ENCODE results near the gene KATNBL1.
A peak's percentile ranks its signal among the peaks of the same experiment; 100 is the strongest.

The KATNBL1 gene

GRCh38 chr15:34161329-34161963 is 48.5 kb downstream of the KATNBL1 start:
- Histone ChIP-seq H3K36me3 (ENCODE audit: low read depth) (peaks cover 66% of the 10 kb centered on the region), H3K27ac (ENCODE audit: poor library complexity, severe bottlenecking) (no peak overlapping the region), H3K4me1 (ENCODE audit: insufficient read depth, poor library complexity, severe bottlenecking) (no peaks in the 10 kb centered on the region), H3K4me3 (ENCODE audit: severe bottlenecking) (no peak overlapping the region), H3K9me3 (ENCODE audit: severe bottlenecking) (peaks cover 29% of the 10 kb centered on the region), H3K27me3 (ENCODE audit: insufficient read depth, poor library complexity, severe bottlenecking) (no peaks in the 10 kb centered on the region)
- DNase-seq (ENCODE audit: low spot score) (no peak), ATAC-seq (ENCODE audit: low read depth) (no peak)
- no peak for TF ChIP-seq CTCF (IDR thresholded peaks at IDR 0.05; ENCODE audit: poor library complexity, severe bottlenecking)

GRCh38 chr15:34160735-34161134 is 49.2 kb downstream of the KATNBL1 start:
- DNase-seq (ENCODE audit: low spot score) = no peak
- Histone ChIP-seq H3K27ac (ENCODE audit: poor library complexity, severe bottlenecking) (no peak overlapping the region), H3K4me1 (ENCODE audit: insufficient read depth, poor library complexity, severe bottlenecking) (no peaks in the 10 kb centered on the region), H3K9me3 (ENCODE audit: severe bottlenecking) (peaks cover 29% of the 10 kb centered on the region), H3K27me3 (ENCODE audit: insufficient read depth, poor library complexity, severe bottlenecking) (no peaks in the 10 kb centered on the region), H3K4me3 (ENCODE audit: severe bottlenecking) (no peak overlapping the region), H3K36me3 (ENCODE audit: low read depth) (peaks cover 73% of the 10 kb centered on the region)
- ATAC-seq (ENCODE audit: low read depth) = no peak
- TF ChIP-seq CTCF (IDR thresholded peaks at IDR 0.05; ENCODE audit: poor library complexity, severe bottlenecking) = no peak

- H3K9me3 ChIP-seq (ENCODE audit: severe bottlenecking) = peaks cover 42% of the 10 kb centered on the region
- DNase-seq (ENCODE audit: low spot score) (no peak), ATAC-seq (ENCODE audit: low read depth) (no peak)
- H3K36me3 ChIP-seq (ENCODE audit: low read depth) = peaks cover 90% of the 10 kb centered on the region
- no peak overlapping the region for H3K27ac ChIP-seq (ENCODE audit: poor library complexity, severe bottlenecking)
- H3K4me3 ChIP-seq (ENCODE audit: severe bottlenecking) = no peak overlapping the region
- TF ChIP-seq CTCF (IDR thresholded peaks at IDR 0.05; ENCODE audit: poor library complexity, severe bottlenecking) = no peak
- H3K27me3 ChIP-seq (ENCODE audit: insufficient read depth, poor library complexity, severe bottlenecking) = no peaks in the 10 kb centered on the region
- no peaks in the 10 kb centered on the region for H3K4me1 ChIP-seq (ENCODE audit: insufficient read depth, poor library complexity, severe bottlenecking)
Observed at GRCh38 chr15:34158355-34158754, 51.5 kb downstream of the KATNBL1 start.

GRCh38 chr15:34155859-34156258 is 54.0 kb downstream of the KATNBL1 start:
- Histone ChIP-seq H3K9me3 (ENCODE audit: severe bottlenecking) (peaks cover 23% of the 10 kb centered on the region), H3K27ac (ENCODE audit: poor library complexity, severe bottlenecking) (no peak overlapping the region), H3K36me3 (ENCODE audit: low read depth) (peaks cover 87% of the 10 kb centered on the region), H3K27me3 (ENCODE audit: insufficient read depth, poor library complexity, severe bottlenecking) (no peaks in the 10 kb centered on the region), H3K4me3 (ENCODE audit: severe bottlenecking) (no peak overlapping the region), H3K4me1 (ENCODE audit: insufficient read depth, poor library complexity, severe bottlenecking) (no peaks in the 10 kb centered on the region)
- DNase-seq (ENCODE audit: low spot score) = no peak
- no peak for TF ChIP-seq CTCF (IDR thresholded peaks at IDR 0.05; ENCODE audit: poor library complexity, severe bottlenecking)
- no peak for ATAC-seq (ENCODE audit: low read depth)

GRCh38 chr15:34154725-34155204 is 55.1 kb downstream of the KATNBL1 start:
- ATAC-seq (ENCODE audit: low read depth) (peak; percentile 83), DNase-seq (ENCODE audit: low spot score) (no peak)
- H3K27me3 ChIP-seq (ENCODE audit: insufficient read depth, poor library complexity, severe bottlenecking) = no peaks in the 10 kb centered on the region
- peaks cover 20% of the 10 kb centered on the region for H3K9me3 ChIP-seq (ENCODE audit: severe bottlenecking)
- no peaks in the 10 kb centered on the region for H3K4me1 ChIP-seq (ENCODE audit: insufficient read depth, poor library complexity, severe bottlenecking)
- H3K27ac ChIP-seq (ENCODE audit: poor library complexity, severe bottlenecking) = peak overlapping the region; percentile 50
- H3K36me3 ChIP-seq (ENCODE audit: low read depth) = peaks cover 87% of the 10 kb centered on the region
- no peak overlapping the region for H3K4me3 ChIP-seq (ENCODE audit: severe bottlenecking)
- no peak for TF ChIP-seq CTCF (IDR thresholded peaks at IDR 0.05; ENCODE audit: poor library complexity, severe bottlenecking)

Data from RWPE2 (cell line).